ENCODE results near the gene DGCR2. TPM values are rescaled to one million over a fixed set of nuclear protein-coding genes. Genes with fewer than 3 reads are reported as not detected.

Gene DGCR2
- total and polyA plus RNA-seq, 2 donors from 2014 or later = 37.5 to 67.7 TPM

DNA sequence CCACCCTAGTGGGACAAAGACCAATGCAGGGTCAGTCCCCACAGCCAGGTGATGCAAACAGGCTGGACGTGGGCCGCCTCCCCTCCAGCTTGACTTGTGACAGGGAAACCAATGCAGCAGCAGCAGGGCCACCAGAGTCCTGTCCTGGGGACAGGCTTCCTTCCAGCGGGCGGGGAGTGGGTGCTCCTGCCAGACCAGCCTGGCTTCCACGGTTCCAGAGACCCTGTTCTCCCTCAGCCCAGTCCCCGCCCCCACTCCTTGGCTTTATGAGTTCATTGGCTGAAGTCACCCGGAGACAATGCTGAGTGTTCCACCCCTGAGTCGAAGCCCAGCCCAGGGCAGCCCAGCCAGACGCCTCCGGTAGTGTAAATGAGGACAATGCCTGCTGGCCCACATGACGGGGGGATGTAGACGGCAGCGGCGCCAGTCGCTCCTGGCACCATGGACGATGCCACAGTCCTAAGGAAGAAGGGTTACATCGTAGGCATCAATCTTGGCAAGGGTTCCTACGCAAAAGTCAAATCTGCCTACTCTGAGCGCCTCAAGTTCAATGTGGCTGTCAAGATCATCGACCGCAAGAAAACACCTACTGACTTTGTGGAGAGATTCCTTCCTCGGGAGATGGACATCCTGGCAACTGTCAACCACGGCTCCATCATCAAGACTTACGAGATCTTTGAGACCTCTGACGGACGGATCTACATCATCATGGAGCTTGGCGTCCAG is 8.9 kb upstream of the DGCR2 start, which contains the start of gene TSSK2:
TSSK2 (plus strand) TSS at position 350 of the 726 bp plus-strand sequence; CDS start at position 442, 92 bp downstream.
- H3K9ac ChIP-seq (ENCODE audit: low read length in 3 of 3) = no peak within 1 kb of the TSS
- no peak within 1 kb of the TSS for H3K4me3 ChIP-seq (ENCODE audit: low read length in 3 of 3)
- H3K4me1 ChIP-seq (ENCODE audit: control insufficient read depth in 2 of 3, insufficient read depth in 2 of 3, low read depth in 1 of 3, low read length in 3 of 3) = no peaks in the 10 kb centered on the region
- peaks cover 0 to 13% (median 12%) of the 10 kb centered on the region in 3 donors for H3K36me3 ChIP-seq (ENCODE audit: control insufficient read depth in 2 of 3, insufficient read depth in 3 of 3, low read length in 3 of 3)
- TF ChIP-seq, protein P1, sequence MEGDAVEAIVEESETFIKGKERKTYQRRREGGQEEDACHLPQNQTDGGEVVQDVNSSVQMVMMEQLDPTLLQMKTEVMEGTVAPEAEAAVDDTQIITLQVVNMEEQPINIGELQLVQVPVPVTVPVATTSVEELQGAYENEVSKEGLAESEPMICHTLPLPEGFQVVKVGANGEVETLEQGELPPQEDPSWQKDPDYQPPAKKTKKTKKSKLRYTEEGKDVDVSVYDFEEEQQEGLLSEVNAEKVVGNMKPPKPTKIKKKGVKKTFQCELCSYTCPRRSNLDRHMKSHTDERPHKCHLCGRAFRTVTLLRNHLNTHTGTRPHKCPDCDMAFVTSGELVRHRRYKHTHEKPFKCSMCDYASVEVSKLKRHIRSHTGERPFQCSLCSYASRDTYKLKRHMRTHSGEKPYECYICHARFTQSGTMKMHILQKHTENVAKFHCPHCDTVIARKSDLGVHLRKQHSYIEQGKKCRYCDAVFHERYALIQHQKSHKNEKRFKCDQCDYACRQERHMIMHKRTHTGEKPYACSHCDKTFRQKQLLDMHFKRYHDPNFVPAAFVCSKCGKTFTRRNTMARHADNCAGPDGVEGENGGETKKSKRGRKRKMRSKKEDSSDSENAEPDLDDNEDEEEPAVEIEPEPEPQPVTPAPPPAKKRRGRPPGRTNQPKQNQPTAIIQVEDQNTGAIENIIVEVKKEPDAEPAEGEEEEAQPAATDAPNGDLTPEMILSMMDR (IDR thresholded peaks at IDR 0.05; ENCODE audit: borderline replicate concordance, extremely low read depth, insufficient read depth) = no peak
- no peak for FAIRE-seq
- no peaks in the 10 kb centered on the region for H3K27me3 ChIP-seq (ENCODE audit: control insufficient read depth, insufficient read depth, low read length)
- DNase-seq = no peak
- no peak within 1 kb of the TSS for H3K27ac ChIP-seq (ENCODE audit: low read depth in 2 of 2, low read length in 2 of 2)
- no peaks in the 10 kb centered on the region for H3K9me3 ChIP-seq (ENCODE audit: control insufficient read depth in 2 of 3, insufficient read depth in 1 of 3, low read length in 3 of 3)
- intact Hi-C loops (cut with DNase I) = no loop called here

DNA sequence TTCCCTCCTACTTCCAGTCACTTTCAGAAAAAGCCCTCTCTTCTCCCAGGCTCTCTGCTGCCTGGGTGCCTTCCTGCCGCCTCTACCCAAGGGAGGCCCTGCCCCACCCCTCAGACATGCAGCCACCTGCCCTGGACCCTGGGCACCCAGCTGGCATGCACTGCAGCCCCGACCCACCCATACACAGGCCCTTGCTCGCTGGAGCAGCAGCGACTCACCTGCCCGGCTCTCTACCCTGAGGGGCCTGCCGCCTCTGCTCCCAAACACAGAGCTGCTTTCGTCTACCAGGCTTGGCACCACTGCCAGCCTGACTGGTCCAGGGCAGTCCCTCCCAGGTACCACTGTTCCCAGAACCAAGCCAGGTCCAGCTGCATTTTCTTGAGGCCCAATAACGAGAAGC is 7.7 kb upstream of the DGCR2 start:
- TF ChIP-seq, protein P1 (IDR thresholded peaks at IDR 0.05; ENCODE audit: borderline replicate concordance, extremely low read depth, insufficient read depth) = no peak
- no peak overlapping the region for H3K9ac ChIP-seq (ENCODE audit: low read length in 3 of 3)
- H3K27me3 ChIP-seq (ENCODE audit: control insufficient read depth, insufficient read depth, low read length) = no peaks in the 10 kb centered on the region
- no peaks in the 10 kb centered on the region for H3K4me1 ChIP-seq (ENCODE audit: control insufficient read depth in 2 of 3, insufficient read depth in 2 of 3, low read depth in 1 of 3, low read length in 3 of 3)
- no peak overlapping the region for H3K4me3 ChIP-seq (ENCODE audit: low read length in 3 of 3)
- intact Hi-C loops (cut with DNase I) = no loop called here
- no peak for FAIRE-seq
- H3K27ac ChIP-seq (ENCODE audit: low read depth in 2 of 2, low read length in 2 of 2) = no peak overlapping the region
- H3K9me3 ChIP-seq (ENCODE audit: control insufficient read depth in 2 of 3, insufficient read depth in 1 of 3, low read length in 3 of 3) = no peaks in the 10 kb centered on the region
- no peak for DNase-seq
- peaks cover 0 to 10% (median 9%) of the 10 kb centered on the region in 3 donors for H3K36me3 ChIP-seq (ENCODE audit: control insufficient read depth in 2 of 3, insufficient read depth in 3 of 3, low read length in 3 of 3)

- no peak overlapping the region for H3K4me3 ChIP-seq (ENCODE audit: low read length in 3 of 3)
- H3K9me3 ChIP-seq (ENCODE audit: control insufficient read depth in 2 of 3, insufficient read depth in 1 of 3, low read length in 3 of 3) = no peaks in the 10 kb centered on the region
- no peak for DNase-seq
- TF ChIP-seq, protein P1 (IDR thresholded peaks at IDR 0.05; ENCODE audit: borderline replicate concordance, extremely low read depth, insufficient read depth) = no peak
- intact Hi-C loops (cut with DNase I) = no loop called here
- no peak for FAIRE-seq
- H3K27ac ChIP-seq (ENCODE audit: low read depth in 2 of 2, low read length in 2 of 2) = no peak overlapping the region
- H3K9ac ChIP-seq (ENCODE audit: low read length in 3 of 3) = no peak overlapping the region
- H3K36me3 ChIP-seq (ENCODE audit: control insufficient read depth in 2 of 3, insufficient read depth in 3 of 3, low read length in 3 of 3) = peaks cover 0 to 10% (median 6%) of the 10 kb centered on the region in 3 donors
- H3K27me3 ChIP-seq (ENCODE audit: control insufficient read depth, insufficient read depth, low read length) = no peaks in the 10 kb centered on the region
- H3K4me1 ChIP-seq (ENCODE audit: control insufficient read depth in 2 of 3, insufficient read depth in 2 of 3, low read depth in 1 of 3, low read length in 3 of 3) = no peaks in the 10 kb centered on the region
These were observed 6.9 kb upstream of the DGCR2 start for GRCh38 chr22:19128946-19129727.

Data from kidney (tissue), 14 donors.